Smooth muscle cell (in vitro differentiated cells): ENCODE results near the gene TOP1. TPM values are rescaled to one million over a fixed set of nuclear protein-coding genes. Genes with fewer than 3 reads are reported as not detected.

ENCODE experiments used
- DNase-seq: peaks from one replicate; lab custom pipeline; 2025; ENCODE audit not compliant: unreplicated experiment; lab: John Stamatoyannopoulos, UW
- H2AFZ ChIP-seq: fragments of 200-600 bp; sonication (generic); 2 replicates; pipeline ENCODE4 v1.6.0; 2016; ENCODE audit warnings: antibody characterized with exemption, low read depth, mild to moderate bottlenecking
- H3F3A ChIP-seq: fragments of 200-600 bp; sonication (generic); 2 replicates; pipeline ENCODE4 v1.6.0; 2017; ENCODE audit warnings: antibody characterized with exemption, low read depth
- H3K27ac ChIP-seq: fragments of 200-600 bp; sonication (generic); 2 replicates; pipeline ENCODE4 v1.5.1; 2016; ENCODE audit warnings: low read depth, mild to moderate bottlenecking
- H3K27me3 ChIP-seq: fragments of 200-600 bp; sonication (generic); 2 replicates; pipeline ENCODE4 v1.6.1; 2016; ENCODE audit warnings: low read depth, mild to moderate bottlenecking
- H3K36me3 ChIP-seq: fragments of 200-600 bp; sonication (generic); 2 replicates; pipeline ENCODE4 v1.5.1; 2016; ENCODE audit warnings: low read depth
- H3K4me1 ChIP-seq: fragments of 200-600 bp; sonication (generic); 2 replicates; pipeline ENCODE4 v1.5.1; 2016; ENCODE audit warnings: low read depth
- H3K4me2 ChIP-seq: fragments of 200-600 bp; sonication (generic); 2 replicates; pipeline ENCODE4 v1.6.0; 2016; ENCODE audit warnings: mild to moderate bottlenecking
- H3K4me3 ChIP-seq: fragments of 200-600 bp; sonication (generic); 2 replicates; pipeline ENCODE4 v1.5.1; 2016; ENCODE audit warnings: mild to moderate bottlenecking
- H3K79me2 ChIP-seq: fragments of 200-600 bp; sonication (generic); 2 replicates; pipeline ENCODE4 v1.6.0; 2016; ENCODE audit warnings: low read depth, mild to moderate bottlenecking
- H3K9ac ChIP-seq: fragments of 200-600 bp; sonication (generic); 2 replicates; pipeline ENCODE4 v1.6.0; 2016; ENCODE audit warnings: low read depth
- H3K9me3 ChIP-seq: fragments of 200-600 bp; sonication (generic); replicated peaks from 2 replicates; pipeline ENCODE4 v1.5.1; 2016; ENCODE audit warnings: low read depth
- H4K20me1 ChIP-seq: fragments of 200-600 bp; sonication (generic); 2 replicates; pipeline ENCODE4 v1.6.0; 2016; ENCODE audit warnings: low read depth
- CTCF ChIP-seq: fragments of 200-600 bp; sonication (generic); IDR thresholded peaks from 2 replicates; pipeline ENCODE4 v1.5.1; 2017; ENCODE audit warnings: borderline replicate concordance, mild to moderate bottlenecking, antibody characterized with exemption; ENCODE audit not compliant: insufficient read depth, poor library complexity, severe bottlenecking
- WGBS: methylation state at CpG from one replicate; pipeline ENCODE4 v1.1.7; 2016; ENCODE audit warnings: low lambda C conversion rate; 5-methylcytosine and 5-hydroxymethylcytosine counted together
- polyA plus RNA-seq: library from polyadenylated mRNA; unstranded; fragments of >200 nt; fragmentation: Nextera tagmentation; extraction: Ambion mirVana; gene quantifications from 2 replicates; pipeline ENCODE4 v1.2.1, GENCODE V29; 2016
- total RNA-seq: library from RNA; depleted of rRNA; stranded (reverse); fragments of >200 nt; gene quantifications from 2 replicates; pipeline ENCODE4 v1.2.3, GENCODE V29; 2014

TOP1 gene
- total and polyA plus RNA-seq, 2 experiments from 2014 or later = 17.0 to 28.6 TPM

GRCh38 chr20:41054847-41055230 is 26.2 kb downstream of the TOP1 start:
- WGBS = 73% methylated on average over 2 of the region's 2 CpGs
- Histone ChIP-seq H3K9ac (no peak overlapping the region), H3K36me3 (no peaks in the 10 kb centered on the region), H3K27me3 (no peaks in the 10 kb centered on the region), H3K4me3 (no peak overlapping the region), H2AFZ (no peak overlapping the region), H3K4me1 (peaks cover 43% of the 10 kb centered on the region), H3F3A (peaks cover 17% of the 10 kb centered on the region), H3K4me2 (peak overlapping the region; percentile 61), H3K27ac (no peak overlapping the region), H3K9me3 (no peaks in the 10 kb centered on the region), H3K79me2 (peaks cover 93% of the 10 kb centered on the region), H4K20me1 (peaks cover 100% of the 10 kb centered on the region)
- DNase-seq = no peak
- TF ChIP-seq CTCF = no peak

GRCh38 chr20:41055679-41056078 is 27.1 kb downstream of the TOP1 start:
- H3K9me3 ChIP-seq = no peaks in the 10 kb centered on the region
- H3K9ac ChIP-seq = no peak overlapping the region
- H4K20me1 ChIP-seq = peaks cover 100% of the 10 kb centered on the region
- H3K4me3 ChIP-seq = no peak overlapping the region
- TF ChIP-seq CTCF = no peak
- no peaks in the 10 kb centered on the region for H3K36me3 ChIP-seq
- H3K4me1 ChIP-seq = peaks cover 37% of the 10 kb centered on the region
- H3F3A ChIP-seq = peaks cover 17% of the 10 kb centered on the region
- H3K4me2 ChIP-seq = peak overlapping the region; percentile 61
- no peak overlapping the region for H2AFZ ChIP-seq
- no peaks in the 10 kb centered on the region for H3K27me3 ChIP-seq
- H3K27ac ChIP-seq = peak overlapping the region; percentile 18
- DNase-seq = no peak
- H3K79me2 ChIP-seq = peaks cover 93% of the 10 kb centered on the region
- WGBS = 91% methylated on average over 1 of the region's 1 CpG

GRCh38 chr20:41057999-41058673 is 29.5 kb downstream of the TOP1 start:
- H3K9ac ChIP-seq = peak overlapping the region; percentile 6
- no peak overlapping the region for H3K4me3 ChIP-seq
- H2AFZ ChIP-seq = no peak overlapping the region
- no peaks in the 10 kb centered on the region for H3K9me3 ChIP-seq
- H3K4me2 ChIP-seq = peak overlapping the region; percentile 71
- no peak for DNase-seq
- H3K4me1 ChIP-seq = peaks cover 27% of the 10 kb centered on the region
- H3K27me3 ChIP-seq = no peaks in the 10 kb centered on the region
- WGBS = 51% methylated on average over 3 of the region's 3 CpGs
- H3K36me3 ChIP-seq = peaks cover 12% of the 10 kb centered on the region
- no peak for TF ChIP-seq CTCF
- peaks cover 17% of the 10 kb centered on the region for H3F3A ChIP-seq
- H3K27ac ChIP-seq = peak overlapping the region; percentile 86
- H3K79me2 ChIP-seq = peaks cover 93% of the 10 kb centered on the region
- peaks cover 99% of the 10 kb centered on the region for H4K20me1 ChIP-seq
